Bronchial epithelial cell (primary cell): ENCODE data around the gene TREX2. TPM values are rescaled to one million over a fixed set of nuclear protein-coding genes. Genes with fewer than 3 reads are reported as not detected.

Experiments
- DNase-seq: peaks from one replicate; pipeline ENCODE4 v3.0.0-alpha.2; 2010; ENCODE audit warnings: low read depth
- FAIRE-seq: peaks from 2 replicates; lab custom pipeline; 2011; peaks lifted over from hg19 to GRCh38; lab: Jason Lieb, UNC
- H3K27me3 ChIP-seq: 2 replicates; pipeline ENCODE4 v1.5.1; 2011; ENCODE audit warnings: low read length; ENCODE audit not compliant: control insufficient read depth, insufficient read depth
- H3K36me3 ChIP-seq: 2 replicates; pipeline ENCODE4 v1.5.1; 2011; ENCODE audit warnings: low read length; ENCODE audit not compliant: control insufficient read depth, insufficient read depth
- H3K4me3 ChIP-seq: 2 replicates; pipeline ENCODE4 v1.5.1; 2011; ENCODE audit warnings: mild to moderate bottlenecking, low read depth, low read length, control low read depth
- CTCF ChIP-seq: IDR thresholded peaks from 2 replicates; pipeline ENCODE4 v1.5.1; 2011; ENCODE audit warnings: mild to moderate bottlenecking, moderate library complexity, low read length, control low read depth, inconsistent platforms; ENCODE audit not compliant: insufficient read depth, severe bottlenecking
- total RNA-seq: library from RNA; depleted of rRNA; stranded (reverse); fragments of >200 nt; gene quantifications from 2 replicates; pipeline ENCODE4 v1.2.1, GENCODE V29; 2014

Gene TREX2
- total RNA-seq, 1 donor from 2014 or later, result 5.5 TPM

- Histone ChIP-seq H3K4me3 (peak overlapping the region; percentile 12), H3K36me3 (no peaks in the 10 kb centered on the region), H3K27me3 (peaks cover 1% of the 10 kb centered on the region)
- FAIRE-seq, result no peak
- peak; percentile 25 for DNase-seq
- TF ChIP-seq CTCF, result no peak
Observed at GRCh38 chrX:153474718-153475117, 28.9 kb upstream of the TREX2 start.

- DNase-seq (no peak), FAIRE-seq (no peak)
- Histone ChIP-seq H3K36me3 (no peaks in the 10 kb centered on the region), H3K4me3 (no peak overlapping the region), H3K27me3 (peaks cover 1% of the 10 kb centered on the region)
- no peak for TF ChIP-seq CTCF
Observed at GRCh38 chrX:153474266-153474665, 28.4 kb upstream of the TREX2 start.

- no peak for TF ChIP-seq CTCF
- Histone ChIP-seq H3K36me3 (peaks cover 3% of the 10 kb centered on the region), H3K27me3 (peaks cover 1% of the 10 kb centered on the region), H3K4me3 (no peak overlapping the region)
- FAIRE-seq, result no peak
- DNase-seq, result no peak
Observed at GRCh38 chrX:153473126-153473525, 27.3 kb upstream of the TREX2 start.

- no peak for FAIRE-seq
- no peak for TF ChIP-seq CTCF
Observed at GRCh38 chrX:153471663-153472280, 25.9 kb upstream of the TREX2 start.

GRCh38 chrX:153470411-153471363, 24.8 kb upstream of the TREX2 start, which contains the start of gene HAUS7:
Gene HAUS7 (minus strand): TSS chrX:153470576. CDS start chrX:153470557, 19 bp downstream.
- Histone ChIP-seq H3K4me3 (peak within 1 kb of the TSS; percentile 64), H3K27me3 (no peaks in the 10 kb centered on the region), H3K36me3 (peaks cover 3% of the 10 kb centered on the region)
- DNase-seq (peak; percentile 56), FAIRE-seq (no peak)
- TF ChIP-seq CTCF, result peak; percentile 75

More at GRCh38 chrX:153471663-153472280, 25.9 kb upstream of the TREX2 start:
- Histone ChIP-seq H3K36me3 (peaks cover 3% of the 10 kb centered on the region), H3K4me3 (no peak overlapping the region), H3K27me3 (peaks cover 1% of the 10 kb centered on the region)
- DNase-seq, result no peak
